HG03097 (cell line): ENCODE measurements around the gene FGD4.

Experiments used
- ATAC-seq: cut with Tn5 transposase; IDR thresholded peaks from one replicate; pipeline ENCODE4 v1.9.1; 2021; ENCODE audit not compliant: unreplicated experiment, low FRiP score

FGD4 gene

DNA sequence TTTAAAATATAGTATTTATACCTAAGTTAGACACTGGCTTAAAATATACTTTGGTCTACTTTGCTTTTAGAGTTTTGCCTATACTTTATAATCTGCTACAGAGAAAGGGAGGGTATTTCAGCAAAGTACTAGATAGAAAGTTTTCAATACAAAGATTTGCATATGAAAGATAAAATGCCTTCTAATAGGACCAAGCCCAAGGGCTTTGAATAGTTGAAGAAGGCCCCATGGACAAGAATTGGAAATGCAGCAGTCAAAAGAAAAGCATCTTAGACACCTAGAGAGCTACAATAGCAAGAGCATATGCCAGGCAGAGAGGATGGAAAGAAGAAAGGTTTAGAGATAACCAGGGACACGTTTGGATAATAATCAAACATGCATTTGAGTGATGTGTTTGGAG lies 196.7 kb downstream of the FGD4 start:
- ATAC-seq, result no peak

DNA sequence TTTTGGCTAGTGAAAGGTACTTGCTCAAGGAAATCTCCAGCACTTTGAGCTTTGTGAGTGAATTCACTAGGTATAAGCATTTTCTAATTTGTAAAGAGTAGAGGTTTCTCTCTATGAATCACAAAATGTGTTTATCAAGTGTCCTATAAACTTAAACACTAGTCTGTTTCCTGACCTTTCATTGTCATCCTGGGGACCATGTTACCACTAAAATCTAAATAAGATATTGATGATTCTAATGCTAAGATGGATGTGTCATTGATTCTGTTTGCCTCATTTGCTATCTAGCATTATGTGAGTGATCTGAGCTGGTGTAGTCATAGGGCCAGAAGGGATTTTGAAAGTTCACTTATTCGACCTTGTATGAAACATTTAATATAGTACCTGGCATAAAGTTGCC lies 199.3 kb downstream of the FGD4 start:
- no peak for ATAC-seq

DNA sequence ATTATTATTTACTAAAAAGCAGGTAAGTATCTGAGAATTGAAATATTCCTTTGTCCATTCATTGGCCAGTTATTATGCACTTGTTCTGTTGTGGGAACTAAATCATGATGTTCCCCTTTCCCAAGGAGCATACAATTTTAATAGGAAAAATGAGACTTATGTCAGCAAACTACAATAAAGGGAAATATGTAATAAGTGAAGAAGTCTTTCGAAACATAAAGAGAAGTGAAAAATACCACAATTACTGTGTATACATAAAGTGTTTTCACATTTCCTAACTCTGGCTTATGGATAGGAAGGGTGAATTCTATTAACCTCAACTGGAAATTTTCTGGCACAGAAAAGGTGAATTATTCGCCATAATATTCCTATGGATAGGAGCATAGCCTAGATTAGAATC lies 201.3 kb downstream of the FGD4 start:
- no peak for ATAC-seq

DNA sequence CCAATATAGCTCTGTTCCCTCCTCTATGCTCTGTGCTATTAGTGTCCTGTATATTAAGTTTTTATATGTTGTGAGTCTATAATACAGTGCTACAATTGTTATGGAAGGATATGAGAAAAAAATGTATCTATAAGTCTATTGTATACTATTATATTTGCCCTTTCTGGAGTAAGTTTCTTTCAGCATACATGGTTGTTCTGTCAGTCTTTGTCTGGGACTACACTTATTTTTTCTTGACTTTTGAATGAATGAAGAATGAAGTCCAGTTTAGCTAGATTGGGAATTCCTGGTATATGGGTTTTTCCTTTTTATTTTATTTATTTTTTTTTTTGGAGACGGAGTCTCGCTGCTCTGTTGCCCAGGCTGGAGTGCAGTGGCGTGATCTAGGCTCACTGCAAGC lies 203.7 kb downstream of the FGD4 start:
- no peak for ATAC-seq

DNA sequence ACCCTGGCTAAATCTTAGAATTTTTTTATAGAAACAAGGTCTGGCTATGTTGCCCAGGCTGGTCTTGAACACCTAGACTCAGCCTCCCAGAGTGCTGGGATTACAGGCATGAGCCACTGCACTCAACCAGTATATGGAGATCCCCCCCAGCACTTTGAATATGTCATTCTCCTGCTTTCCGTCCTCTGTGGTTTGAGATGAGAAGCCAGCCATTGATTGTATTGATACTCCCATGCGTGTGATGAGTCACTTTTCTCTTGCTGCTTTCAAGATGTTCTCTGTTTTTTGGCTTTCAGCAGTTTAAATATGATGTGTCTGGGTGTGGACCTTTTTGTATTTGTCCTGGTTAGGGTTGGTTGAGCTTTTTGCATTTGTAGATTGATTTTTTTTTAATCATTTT lies 204.5 kb downstream of the FGD4 start:
- ATAC-seq, result peak; percentile 92

DNA sequence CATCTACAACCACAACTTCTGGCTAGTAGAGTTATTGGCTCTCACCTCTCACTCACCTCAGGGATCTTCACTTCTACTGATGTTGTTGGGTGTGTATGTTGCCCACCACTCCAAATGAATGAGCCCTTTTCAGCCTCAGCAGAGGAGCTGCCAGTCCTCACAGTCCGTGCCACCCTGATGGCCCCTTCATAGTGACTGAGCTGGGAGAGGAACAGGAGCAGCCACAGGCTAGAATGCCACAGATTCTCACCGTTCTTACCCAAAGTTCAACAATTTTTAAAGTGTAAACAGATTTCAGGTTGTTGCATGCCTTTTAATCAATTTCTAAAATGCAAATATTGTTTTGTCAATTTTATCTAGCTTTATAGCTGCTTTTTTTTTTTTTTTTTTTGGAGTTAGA lies 205.2 kb downstream of the FGD4 start:
- ATAC-seq, result no peak

DNA sequence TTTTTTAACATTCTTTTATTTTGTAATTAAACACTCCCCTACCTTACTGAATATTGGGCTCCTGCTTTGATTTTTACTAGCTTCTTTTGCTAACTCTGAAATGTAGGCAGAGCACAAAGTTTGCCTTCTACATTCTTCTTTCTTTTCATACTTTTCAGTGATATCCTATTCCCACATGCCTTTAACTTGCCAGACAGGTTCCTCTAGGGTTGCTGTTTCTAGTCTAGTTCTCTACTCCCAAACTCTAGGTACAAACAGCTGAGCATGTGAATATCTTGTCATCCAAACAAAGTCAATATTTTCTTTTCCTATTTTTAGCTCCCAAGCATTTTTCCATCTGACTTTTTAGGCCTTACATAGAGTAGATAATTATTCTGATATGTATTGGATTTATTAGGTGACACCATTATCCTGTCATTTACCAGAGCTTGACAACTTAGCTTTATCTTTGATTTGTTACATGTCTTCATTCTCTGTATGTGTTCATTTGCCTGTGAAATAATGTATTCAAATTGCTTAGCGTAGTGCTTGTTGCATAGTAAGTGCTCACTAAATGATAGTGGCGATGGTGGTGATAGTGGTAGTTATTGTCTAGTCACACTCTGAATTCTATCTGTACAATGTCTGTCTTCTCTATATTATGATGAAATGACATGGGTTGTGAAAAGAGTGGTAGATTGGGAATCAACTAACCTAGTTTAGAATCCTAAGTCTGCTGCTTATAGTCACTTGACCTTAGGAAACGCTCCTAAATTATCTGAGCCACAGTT lies 206.2 kb downstream of the FGD4 start:
- ATAC-seq, result no peak

DNA sequence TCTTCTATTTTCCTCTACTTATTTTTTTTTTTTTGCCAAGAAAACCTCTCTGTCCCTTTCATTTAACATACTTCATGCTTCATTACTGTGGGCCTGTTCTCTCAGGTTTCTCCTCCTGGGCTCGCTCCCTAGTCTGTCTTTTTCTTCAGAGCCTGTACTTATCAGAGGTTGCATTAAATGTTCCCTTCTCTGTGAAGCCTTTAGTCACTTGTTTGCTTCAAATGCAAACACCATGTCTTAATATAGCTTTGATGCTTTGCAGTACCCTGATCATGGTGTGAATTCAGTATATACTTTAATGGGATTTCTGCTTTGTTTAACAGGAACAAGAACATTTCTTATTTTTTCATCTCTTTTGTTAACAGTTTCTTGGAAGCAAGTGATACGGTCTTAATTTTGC lies 207.1 kb downstream of the FGD4 start:
- no peak for ATAC-seq

DNA sequence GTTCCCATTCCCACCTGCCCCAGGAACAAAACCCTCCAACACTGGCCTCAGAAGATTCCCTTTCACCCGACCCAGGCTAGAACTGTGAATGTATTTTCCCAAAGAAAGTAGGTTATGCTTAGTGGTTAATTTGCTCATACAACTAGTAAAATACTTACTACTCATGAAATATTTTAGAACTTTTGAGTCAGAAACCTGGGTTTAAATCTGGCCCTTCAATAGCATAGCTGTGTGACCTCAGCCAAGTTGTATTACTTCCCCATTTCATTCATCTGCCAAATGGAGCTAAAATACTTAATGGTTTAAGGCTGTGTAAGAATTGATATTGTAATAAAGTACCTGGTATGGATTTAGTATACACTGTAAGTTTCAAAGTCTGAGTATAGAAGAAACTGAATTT lies 210.6 kb downstream of the FGD4 start:
- ATAC-seq, result no peak

DNA sequence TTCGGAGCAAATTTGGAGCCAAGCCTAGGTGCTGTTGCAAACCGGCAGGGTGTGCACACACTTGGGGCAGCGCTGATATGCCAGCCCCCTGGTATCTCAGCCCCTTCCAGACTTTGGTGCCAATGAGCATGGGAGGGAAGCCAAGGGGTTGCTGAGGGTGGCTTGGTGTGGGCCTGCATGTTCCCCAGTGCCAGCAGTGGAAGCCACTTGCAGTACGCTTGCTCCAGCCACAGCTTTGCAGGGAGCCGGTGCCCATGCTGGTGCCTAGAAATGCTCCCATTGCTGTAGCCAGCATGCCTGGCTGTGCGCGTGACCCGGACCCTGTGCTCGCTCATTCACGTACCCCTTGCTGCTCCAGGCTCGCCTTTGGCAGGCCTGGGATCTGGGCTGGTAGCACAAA lies 212.6 kb downstream of the FGD4 start:
- no peak for ATAC-seq

DNA sequence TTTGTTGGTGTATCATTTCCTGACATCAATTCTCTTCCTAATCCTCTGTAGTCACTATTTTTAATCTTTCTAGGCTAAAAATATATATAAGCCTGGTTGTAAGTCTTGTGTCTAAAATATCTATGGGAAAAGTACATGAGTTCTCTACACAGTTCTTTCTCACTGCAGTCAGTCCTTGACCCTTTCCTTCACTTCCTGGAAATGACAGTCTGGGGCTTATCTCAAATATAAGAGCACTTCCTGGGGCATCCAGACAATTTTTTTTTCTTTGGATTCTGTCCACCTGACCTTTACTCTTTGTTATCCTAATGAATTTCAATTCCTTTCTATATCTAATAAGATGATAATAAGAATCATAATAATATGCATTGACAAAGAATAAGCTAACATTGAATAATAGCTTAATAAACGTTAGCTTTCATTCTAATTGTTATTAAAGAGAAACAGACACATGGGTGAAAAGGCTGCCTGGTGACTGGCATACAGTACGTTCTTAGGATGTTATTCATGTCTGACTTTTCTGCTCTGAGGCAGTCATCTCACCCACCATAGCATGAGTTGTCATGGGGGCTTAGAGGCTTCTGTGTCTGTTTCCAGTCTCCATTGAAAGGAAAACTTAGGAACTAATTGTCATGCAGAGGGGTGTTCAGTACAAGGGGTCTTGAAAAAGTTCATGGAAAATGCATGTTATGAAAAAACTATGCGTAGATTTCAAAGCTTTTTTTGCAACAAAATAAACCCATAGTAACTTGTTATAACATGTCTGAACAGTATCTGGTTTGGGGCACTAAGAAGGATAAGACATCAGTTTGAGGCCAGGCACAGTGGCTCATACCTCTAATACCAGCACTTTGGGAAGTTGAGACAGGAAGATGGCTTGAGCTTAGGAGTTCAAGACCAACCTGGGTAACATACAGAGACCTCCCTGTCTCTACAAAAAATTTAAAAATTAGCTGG lies 213.6 kb downstream of the FGD4 start:
- no peak for ATAC-seq

DNA sequence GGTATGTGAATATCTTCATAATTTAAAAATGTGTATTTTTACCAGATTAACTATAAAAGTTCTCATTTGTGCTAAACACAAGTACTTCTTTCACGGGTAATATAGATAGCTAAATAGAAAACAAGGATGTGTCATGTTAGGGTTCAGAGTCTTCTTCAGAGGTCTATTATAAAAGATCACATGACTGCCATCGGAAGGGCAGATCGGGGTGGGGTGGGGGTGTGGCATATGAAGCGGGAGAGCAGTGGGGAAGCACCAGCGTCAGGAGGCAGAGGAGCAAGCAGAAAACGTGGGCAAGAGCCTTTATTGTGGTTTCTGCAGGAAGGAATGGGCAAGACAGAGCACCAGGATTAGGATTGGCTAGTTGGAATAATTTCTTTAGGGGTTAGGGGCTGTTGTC lies 216.1 kb downstream of the FGD4 start:
- no peak for ATAC-seq

DNA sequence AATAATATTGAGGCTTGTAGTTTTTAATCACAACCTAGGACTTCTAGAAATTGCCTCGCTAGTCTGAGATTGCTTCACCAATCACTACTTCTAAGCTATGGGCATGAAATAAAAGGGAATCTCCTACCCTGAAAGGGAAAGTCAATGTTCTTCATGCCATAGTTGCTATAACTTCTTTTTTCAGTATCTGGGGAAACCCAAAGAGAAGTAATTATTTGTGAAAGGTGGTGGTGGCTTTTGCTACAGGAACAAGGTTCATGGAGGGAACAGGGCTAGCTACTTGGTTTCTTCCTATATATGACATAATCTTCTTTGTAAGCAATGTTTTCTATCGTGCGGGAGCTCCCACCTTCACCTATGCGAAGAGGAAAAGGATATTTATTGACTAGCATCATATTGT lies 218.2 kb downstream of the FGD4 start:
- no peak for ATAC-seq

DNA sequence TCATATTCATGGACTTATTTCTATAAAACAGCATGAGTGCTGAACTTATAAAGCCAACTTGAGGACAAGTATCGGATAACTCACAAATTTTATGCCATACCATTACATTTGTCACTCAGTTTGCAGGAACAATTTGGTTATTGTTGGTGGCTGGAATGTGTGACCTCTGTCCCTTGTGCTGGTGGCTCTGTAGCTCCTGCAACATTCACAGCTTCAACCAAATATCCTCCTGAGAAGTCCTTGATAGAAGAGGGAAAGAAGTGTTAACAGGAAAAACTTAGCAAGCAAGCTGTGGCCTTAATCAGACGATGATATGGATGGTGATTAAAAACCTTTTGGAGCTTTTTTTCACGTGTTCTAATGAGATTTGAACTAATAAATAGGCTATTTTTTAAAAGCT lies 218.8 kb downstream of the FGD4 start:
- ATAC-seq, result no peak

DNA sequence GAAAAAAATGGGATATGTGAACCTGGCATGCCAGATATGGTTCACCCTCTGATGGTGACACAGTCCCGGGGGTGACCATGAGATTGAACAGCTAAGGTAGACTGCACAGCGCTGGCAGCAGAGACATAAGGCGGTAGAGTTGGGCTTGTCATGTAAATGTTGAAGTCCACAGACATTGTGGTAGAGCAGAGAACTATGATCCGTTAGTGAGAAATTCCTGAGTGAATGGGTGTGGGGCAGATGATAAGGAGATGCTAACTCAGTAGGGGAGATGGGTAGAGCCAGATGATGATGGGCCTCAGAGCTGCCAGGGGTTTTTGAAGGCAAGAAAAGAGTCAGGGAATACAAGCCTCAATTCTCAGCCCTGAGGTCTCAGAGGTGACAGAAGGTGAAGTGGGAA lies 228.6 kb downstream of the FGD4 start:
- no peak for ATAC-seq

DNA sequence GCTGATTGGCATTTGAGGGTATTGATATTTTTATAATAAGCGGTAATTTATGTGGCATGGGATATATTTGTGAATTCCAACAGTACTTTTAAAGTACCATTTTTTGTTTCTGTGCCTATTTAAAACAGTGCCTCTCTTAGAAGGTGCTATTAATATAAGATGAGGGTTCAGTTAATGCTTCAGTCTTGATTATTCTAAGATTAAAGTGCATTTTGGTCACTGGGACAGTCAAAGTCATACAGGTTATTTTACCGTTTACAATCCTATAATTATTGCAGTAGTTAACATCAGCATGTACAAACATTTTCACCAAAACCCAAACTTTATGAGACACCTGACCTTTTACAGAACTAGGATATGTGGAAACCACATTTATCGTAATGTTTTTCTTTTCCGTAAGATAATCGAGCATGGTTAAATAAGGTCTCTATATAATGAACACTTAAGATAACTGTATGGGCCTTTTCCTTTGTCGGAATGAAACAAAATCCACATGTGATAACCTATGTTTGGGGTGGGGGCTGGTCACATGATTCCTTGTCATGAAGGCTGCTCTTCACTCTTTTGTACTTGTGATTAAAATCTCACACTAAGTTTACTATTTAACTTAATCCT lies 242.0 kb downstream of the FGD4 start:
- no peak for ATAC-seq

DNA sequence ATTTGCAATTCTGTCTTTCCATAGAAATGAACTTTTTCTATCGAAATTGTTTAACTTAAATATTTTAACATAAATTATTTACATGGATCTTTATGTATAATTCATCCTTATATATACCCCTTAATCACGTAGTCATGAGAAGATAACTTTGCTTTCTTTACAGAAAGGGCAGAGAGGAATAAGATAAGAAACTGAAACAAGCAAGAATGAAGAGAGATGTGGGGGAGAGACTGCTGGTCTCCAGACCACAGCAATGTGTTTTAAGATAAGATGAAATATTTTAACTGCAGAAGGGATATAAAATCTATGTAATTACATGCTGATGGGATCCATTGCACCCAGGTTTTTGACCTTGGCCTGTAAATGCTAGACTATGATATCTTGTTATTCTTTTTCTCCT lies 245.1 kb downstream of the FGD4 start:
- ATAC-seq, result no peak

DNA sequence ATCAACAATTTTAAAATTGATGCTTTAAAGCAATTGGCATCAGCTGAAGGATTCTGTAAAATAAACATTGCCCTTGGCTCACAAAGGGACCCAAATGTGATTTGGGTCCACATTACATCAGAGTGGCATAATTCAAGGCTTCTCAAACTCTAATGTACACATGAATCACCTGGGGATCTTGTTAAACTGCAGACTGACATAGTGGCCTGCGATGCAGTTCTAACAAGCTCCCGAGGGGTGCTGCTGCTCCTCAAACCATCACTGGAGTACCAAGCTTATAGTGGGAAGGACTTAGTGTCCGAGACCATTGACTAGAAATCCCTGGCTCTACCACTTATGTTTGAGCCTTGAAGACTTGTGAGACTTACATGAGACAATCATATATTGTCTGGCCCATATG lies 247.9 kb downstream of the FGD4 start:
- ATAC-seq, result no peak

DNA sequence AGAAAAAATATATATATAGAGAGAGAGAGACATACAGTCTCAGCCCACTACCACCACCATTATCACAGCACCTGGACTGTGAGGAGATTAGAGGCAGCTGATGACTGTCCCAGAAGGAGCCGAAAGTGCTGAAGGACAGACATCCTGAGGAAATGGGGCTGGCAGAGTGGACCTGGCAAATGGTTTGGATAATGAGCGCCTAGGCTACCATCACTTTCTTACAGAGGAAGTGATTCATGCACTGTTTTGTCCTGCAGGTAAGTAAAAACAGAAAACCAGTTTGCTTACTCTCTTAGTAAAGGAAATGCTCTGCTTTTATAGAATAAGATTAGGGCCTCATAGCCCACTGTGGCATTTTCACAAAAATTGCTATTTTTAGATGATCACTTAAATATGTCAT lies 251.2 kb downstream of the FGD4 start:
- no peak for ATAC-seq

DNA sequence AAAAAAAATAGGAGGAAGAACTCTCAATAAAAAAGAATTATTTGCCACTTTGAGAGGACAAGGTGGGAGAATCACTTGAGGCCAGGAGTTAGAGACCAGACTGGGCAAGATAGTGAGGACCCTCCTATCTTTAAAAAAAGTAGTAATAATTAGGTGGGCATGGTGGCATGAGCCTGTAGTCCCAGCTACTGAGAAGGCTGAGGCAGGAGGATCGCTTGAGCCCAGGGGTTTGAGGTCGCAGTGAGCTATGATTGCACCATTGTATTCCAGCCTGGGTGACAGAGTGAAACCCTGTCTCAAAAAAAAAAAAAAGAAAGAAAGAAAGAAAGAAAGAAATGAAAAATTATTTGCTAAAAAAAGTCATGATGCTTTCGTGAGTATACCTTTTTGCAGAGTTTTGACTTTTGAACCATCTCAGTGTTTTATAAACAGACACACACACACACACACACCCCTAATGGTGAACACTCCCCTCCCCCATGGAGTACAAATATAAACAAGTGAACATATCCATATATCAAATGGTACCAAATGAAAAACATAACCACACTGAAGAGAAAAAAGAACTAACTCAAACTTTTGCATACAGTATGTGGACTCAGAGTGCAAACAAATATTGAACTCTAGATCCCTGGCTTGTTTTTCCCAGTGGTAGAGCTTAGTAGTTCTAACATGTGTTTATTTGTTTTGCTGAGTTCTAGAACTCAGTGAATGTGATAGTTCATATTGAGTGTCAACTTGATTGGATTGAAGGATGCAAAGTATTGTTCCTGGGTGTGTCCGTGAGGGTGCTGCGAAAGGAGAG lies 252.0 kb downstream of the FGD4 start:
- no peak for ATAC-seq

DNA sequence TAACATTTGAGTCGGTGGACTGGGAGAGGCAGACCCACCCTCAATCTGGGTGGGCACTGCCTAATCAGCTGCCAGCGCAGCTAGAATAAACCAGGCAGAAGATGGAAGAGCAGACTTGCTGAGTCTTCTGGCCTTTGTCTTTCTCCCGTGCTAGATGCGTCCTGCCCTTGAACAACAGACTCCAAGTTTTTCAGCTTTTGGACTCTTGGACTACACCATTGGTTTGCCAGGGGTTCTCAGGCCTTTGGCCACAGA lies 252.5 kb downstream of the FGD4 start:
- ATAC-seq, result no peak
